Keratinocyte (primary cell): ENCODE results near the gene SLIT3. TPM values are rescaled to one million over a fixed set of nuclear protein-coding genes. Genes with fewer than 3 reads are reported as not detected.

ENCODE experiments used
- DNase-seq: peaks from one replicate; pipeline ENCODE4 v3.0.0-alpha.2; 2011; ENCODE audit warnings: low read depth, missing footprints, low spot score
- FAIRE-seq: peaks from 2 replicates; lab custom pipeline; 2011; peaks lifted over from hg19 to GRCh38; lab: Jason Lieb, UNC
- H2AFZ ChIP-seq: 2 replicates; pipeline ENCODE4 v1.6.0; 2012; ENCODE audit warnings: low read length, control low read depth, inconsistent platforms; ENCODE audit not compliant: control insufficient read depth
- H3K27ac ChIP-seq: 2 replicates; pipeline ENCODE4 v1.5.1; 2011; ENCODE audit warnings: low read length; ENCODE audit not compliant: control insufficient read depth, insufficient read depth
- H3K27me3 ChIP-seq: 3 replicates; pipeline ENCODE4 v1.6.0; 2011; ENCODE audit warnings: low read length; ENCODE audit not compliant: control insufficient read depth, insufficient read depth; ENCODE audit errors: extremely low read depth
- H3K36me3 ChIP-seq, 2 experiments: 2 replicates in 1 of 2; 3 replicates in 1 of 2; pipeline ENCODE4 v1.5.1; 2011; ENCODE audit warnings: low read length in 2 of 2, mild to moderate bottlenecking in 1 of 2; ENCODE audit not compliant: control insufficient read depth in 2 of 2, insufficient read depth in 2 of 2; ENCODE audit errors: extremely low read depth in 1 of 2
- H3K4me1 ChIP-seq: 3 replicates; pipeline ENCODE4 v1.5.1; 2011; ENCODE audit warnings: low read length; ENCODE audit not compliant: control insufficient read depth, insufficient read depth; ENCODE audit errors: extremely low read depth
- H3K4me2 ChIP-seq: 3 replicates; pipeline ENCODE4 v1.6.0; 2011; ENCODE audit warnings: low read depth, low read length; ENCODE audit not compliant: control insufficient read depth, insufficient read depth; ENCODE audit errors: extremely low read depth
- H3K4me3 ChIP-seq, 3 experiments: fragments of 200-600 bp in 1 of 3; sonication (generic) in 1 of 3; 2 replicates in 2 of 3; 3 replicates in 1 of 3; pipeline ENCODE4 v1.5.1; 2011 to 2016; ENCODE audit warnings: low read length in 3 of 3, mild to moderate bottlenecking in 3 of 3, control low read depth in 2 of 3, inconsistent platforms in 1 of 3, low read depth in 1 of 3, mixed read lengths in 1 of 3, mixed run types in 1 of 3, moderate library complexity in 1 of 3; ENCODE audit not compliant: control insufficient read depth in 2 of 3, insufficient read depth in 2 of 3; ENCODE audit errors: extremely low read depth in 1 of 3
- H3K79me2 ChIP-seq: 2 replicates; pipeline ENCODE4 v1.6.0; 2012; ENCODE audit warnings: low read length; ENCODE audit not compliant: control insufficient read depth, insufficient read depth
- H3K9ac ChIP-seq: 3 replicates; pipeline ENCODE4 v1.6.0; 2011; ENCODE audit warnings: low read length; ENCODE audit not compliant: control insufficient read depth, insufficient read depth; ENCODE audit errors: extremely low read depth
- H3K9me1 ChIP-seq: 3 replicates; pipeline ENCODE4 v1.6.0; 2011; ENCODE audit warnings: low read length; ENCODE audit not compliant: control insufficient read depth, insufficient read depth; ENCODE audit errors: extremely low read depth
- H3K9me3 ChIP-seq: 2 replicates; pipeline ENCODE4 v1.5.1; 2012; ENCODE audit warnings: low read depth, low read length; ENCODE audit not compliant: control insufficient read depth
- H4K20me1 ChIP-seq: 3 replicates; pipeline ENCODE4 v1.6.0; 2011; ENCODE audit warnings: low read length; ENCODE audit not compliant: control insufficient read depth, insufficient read depth; ENCODE audit errors: extremely low read depth
- EZH2 ChIP-seq: IDR thresholded peaks from one replicate; pipeline ENCODE4 v1.6.1; 2012; ENCODE audit warnings: inconsistent platforms, mild to moderate bottlenecking, low read length, moderate library complexity
- dilution Hi-C: fragments of 300-500 bp; cut with MboI; formaldehyde crosslinking; loops from one replicate; pipeline ENCODE4 v1.7.0; 2020; ENCODE audit warnings: low sequenced_read_pairs; ENCODE audit not compliant: extremely low pct_ligation_motif_present
- polyA plus RNA-seq, 5 experiments: library from polyadenylated mRNA; depleted of rRNA in 3 of 5; stranded (reverse) in 3 of 5; stranded (forward) in 1 of 5; unstranded in 1 of 5; fragments of >200 nt; gene quantifications; 1 replicate in 1 of 5; 2 replicates in 3 of 5; 3 replicates in 1 of 5; pipeline versions ENCODE4 v1.2.1 to v1.2.3, GENCODE V29; 2011 to 2012; ENCODE audit warnings: missing spikeins in 2 of 5, low read depth in 1 of 5, low replicate concordance in 1 of 5
- TF ChIP-seq, protein P1 (sequence below), 3 experiments: IDR thresholded peaks in 1 of 3; conservative IDR thresholded peaks in 1 of 3; optimal IDR thresholded peaks in 1 of 3; 2 replicates in 2 of 3; 3 replicates in 1 of 3; pipeline versions ENCODE3 to v1.5.1; 2011; ENCODE audit warnings: low read length in 3 of 3, mild to moderate bottlenecking in 3 of 3, moderate library complexity in 2 of 3, control low read depth in 1 of 3, inconsistent platforms in 1 of 3; ENCODE audit not compliant: insufficient read depth in 2 of 3; ENCODE audit errors: extremely low read depth in 1 of 3

SLIT3 gene
- polyA plus RNA-seq, 1 donor (not counting 4 experiments of a cell fraction or from before 2014, with no cell fraction given): 2.4 TPM

- Histone ChIP-seq H3K4me3 (no peak overlapping the region), H3K4me2 (no peak overlapping the region), H2AFZ (no peak overlapping the region), H3K4me1 (no peaks in the 10 kb centered on the region), H4K20me1 (no peaks in the 10 kb centered on the region), H3K27me3 (no peaks in the 10 kb centered on the region), H3K9me1 (no peaks in the 10 kb centered on the region), H3K27ac (no peak overlapping the region), H3K36me3 (no peaks in the 10 kb centered on the region), H3K9ac (no peak overlapping the region), H3K79me2 (no peaks in the 10 kb centered on the region), H3K9me3 (no peaks in the 10 kb centered on the region)
- dilution Hi-C loops: no loop called here
- DNase-seq (no peak), FAIRE-seq (no peak)
- no peak for TF ChIP-seq EZH2
- TF ChIP-seq, protein P1, sequence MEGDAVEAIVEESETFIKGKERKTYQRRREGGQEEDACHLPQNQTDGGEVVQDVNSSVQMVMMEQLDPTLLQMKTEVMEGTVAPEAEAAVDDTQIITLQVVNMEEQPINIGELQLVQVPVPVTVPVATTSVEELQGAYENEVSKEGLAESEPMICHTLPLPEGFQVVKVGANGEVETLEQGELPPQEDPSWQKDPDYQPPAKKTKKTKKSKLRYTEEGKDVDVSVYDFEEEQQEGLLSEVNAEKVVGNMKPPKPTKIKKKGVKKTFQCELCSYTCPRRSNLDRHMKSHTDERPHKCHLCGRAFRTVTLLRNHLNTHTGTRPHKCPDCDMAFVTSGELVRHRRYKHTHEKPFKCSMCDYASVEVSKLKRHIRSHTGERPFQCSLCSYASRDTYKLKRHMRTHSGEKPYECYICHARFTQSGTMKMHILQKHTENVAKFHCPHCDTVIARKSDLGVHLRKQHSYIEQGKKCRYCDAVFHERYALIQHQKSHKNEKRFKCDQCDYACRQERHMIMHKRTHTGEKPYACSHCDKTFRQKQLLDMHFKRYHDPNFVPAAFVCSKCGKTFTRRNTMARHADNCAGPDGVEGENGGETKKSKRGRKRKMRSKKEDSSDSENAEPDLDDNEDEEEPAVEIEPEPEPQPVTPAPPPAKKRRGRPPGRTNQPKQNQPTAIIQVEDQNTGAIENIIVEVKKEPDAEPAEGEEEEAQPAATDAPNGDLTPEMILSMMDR (optimal IDR thresholded peaks at IDR 0.05 in 1 of 3, IDR thresholded peaks at IDR 0.05 in 1 of 3, conservative IDR thresholded peaks at IDR 0.05 in 1 of 3; ENCODE audit: extremely low read depth in 1 of 3, insufficient read depth in 2 of 3, low read length in 3 of 3): no peak
These were observed 464.2 kb downstream of the SLIT3 start for GRCh38 chr5:168836603-168837231.

DNA sequence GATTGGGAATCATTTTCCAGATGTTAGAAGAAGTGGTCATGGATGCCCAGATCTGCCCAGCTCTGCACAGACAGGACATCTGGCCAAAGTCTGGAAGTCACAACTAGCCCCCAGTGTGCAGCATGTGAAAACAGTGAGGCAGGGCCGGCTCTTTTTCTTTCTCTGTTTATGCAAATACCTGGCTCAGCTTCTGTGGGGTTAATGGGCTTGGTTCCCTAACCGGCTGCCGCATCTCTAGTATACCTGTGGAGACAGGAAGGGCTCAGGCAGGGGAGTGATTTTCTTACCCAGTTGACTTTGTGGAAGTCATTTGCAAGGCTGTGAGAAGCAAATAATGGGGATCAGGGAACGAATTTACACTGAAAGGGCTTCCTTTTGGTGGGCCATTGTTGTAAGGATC lies 467.0 kb downstream of the SLIT3 start:
- Histone ChIP-seq H3K9ac (no peak overlapping the region), H3K4me1 (no peaks in the 10 kb centered on the region), H3K36me3 (no peaks in the 10 kb centered on the region), H3K27me3 (no peaks in the 10 kb centered on the region), H3K27ac (no peak overlapping the region), H3K9me1 (no peaks in the 10 kb centered on the region), H3K4me2 (no peak overlapping the region), H3K4me3 (no peak overlapping the region), H3K9me3 (no peaks in the 10 kb centered on the region), H2AFZ (no peak overlapping the region), H4K20me1 (no peaks in the 10 kb centered on the region), H3K79me2 (no peaks in the 10 kb centered on the region)
- DNase-seq (no peak), FAIRE-seq (no peak)
- TF ChIP-seq, protein P1 (optimal IDR thresholded peaks at IDR 0.05 in 1 of 3, IDR thresholded peaks at IDR 0.05 in 1 of 3, conservative IDR thresholded peaks at IDR 0.05 in 1 of 3; ENCODE audit: extremely low read depth in 1 of 3, insufficient read depth in 2 of 3, low read length in 3 of 3): no peak
- TF ChIP-seq EZH2: no peak
- dilution Hi-C loops: no loop called here
